Stimulated activated CD8-positive, alpha-beta memory T cell treated with anti-CD3 and anti-CD28 coated beads, Interleukin-7, amount 100 ng/mL, for 24 hours (primary cell): Measurements from ENCODE around the gene MEAK7.

ENCODE experiments used
- DNase-seq: peaks from one replicate; pipeline ENCODE4 v3.0.0-alpha.2; 2020; ENCODE audit warnings: low read depth

Gene MEAK7

DNA sequence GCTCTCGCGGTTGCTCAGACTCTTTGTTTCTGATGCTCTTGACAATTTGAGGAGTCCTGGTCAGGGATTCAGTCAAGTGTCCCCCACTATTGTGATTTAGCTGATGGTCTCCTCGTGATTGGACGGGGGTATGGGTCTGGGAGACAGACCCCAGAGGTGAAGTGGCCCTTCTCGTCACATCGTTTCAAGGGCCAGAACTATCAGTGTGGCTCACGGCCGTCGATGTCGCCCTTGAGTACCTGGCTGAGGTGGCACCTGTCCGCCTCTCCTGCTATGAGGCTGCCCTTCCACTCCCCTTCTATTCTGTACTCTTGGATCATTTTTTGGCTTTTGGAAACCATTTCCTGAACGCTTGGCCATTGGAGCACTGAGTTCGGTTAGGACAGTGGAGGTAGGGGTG, 7.4 kb upstream of the MEAK7 start:
- DNase-seq = no peak

DNA sequence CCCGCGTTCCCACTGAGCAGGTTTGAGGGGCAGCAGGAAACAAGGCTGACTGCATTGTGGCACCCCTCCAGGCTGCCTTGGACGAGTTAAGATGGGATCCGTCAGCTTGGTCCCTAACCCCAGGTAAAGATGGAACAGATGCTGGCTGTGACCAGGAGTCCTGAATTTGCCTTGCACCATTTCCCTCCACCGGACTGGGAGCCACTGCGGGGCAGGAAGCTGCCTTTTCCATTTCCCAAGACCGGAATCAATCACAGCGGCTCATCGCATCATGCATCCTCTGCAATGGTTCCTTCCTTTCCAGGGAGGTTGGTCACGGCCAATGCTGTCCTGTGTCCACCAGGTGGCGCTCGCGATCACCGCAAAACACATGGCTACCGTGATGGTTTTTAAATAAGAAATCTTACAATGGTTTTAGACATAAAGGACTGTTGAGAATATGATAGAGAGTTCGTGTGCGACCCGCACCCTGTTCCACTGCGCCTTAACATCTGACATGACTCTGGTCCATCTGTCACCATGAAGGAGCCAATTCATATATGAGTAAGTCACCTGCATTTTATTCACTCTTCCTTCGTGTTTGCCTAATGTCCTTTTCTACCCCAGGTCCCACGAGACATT, 6.8 kb upstream of the MEAK7 start:
- peak; percentile 67 for DNase-seq

DNA sequence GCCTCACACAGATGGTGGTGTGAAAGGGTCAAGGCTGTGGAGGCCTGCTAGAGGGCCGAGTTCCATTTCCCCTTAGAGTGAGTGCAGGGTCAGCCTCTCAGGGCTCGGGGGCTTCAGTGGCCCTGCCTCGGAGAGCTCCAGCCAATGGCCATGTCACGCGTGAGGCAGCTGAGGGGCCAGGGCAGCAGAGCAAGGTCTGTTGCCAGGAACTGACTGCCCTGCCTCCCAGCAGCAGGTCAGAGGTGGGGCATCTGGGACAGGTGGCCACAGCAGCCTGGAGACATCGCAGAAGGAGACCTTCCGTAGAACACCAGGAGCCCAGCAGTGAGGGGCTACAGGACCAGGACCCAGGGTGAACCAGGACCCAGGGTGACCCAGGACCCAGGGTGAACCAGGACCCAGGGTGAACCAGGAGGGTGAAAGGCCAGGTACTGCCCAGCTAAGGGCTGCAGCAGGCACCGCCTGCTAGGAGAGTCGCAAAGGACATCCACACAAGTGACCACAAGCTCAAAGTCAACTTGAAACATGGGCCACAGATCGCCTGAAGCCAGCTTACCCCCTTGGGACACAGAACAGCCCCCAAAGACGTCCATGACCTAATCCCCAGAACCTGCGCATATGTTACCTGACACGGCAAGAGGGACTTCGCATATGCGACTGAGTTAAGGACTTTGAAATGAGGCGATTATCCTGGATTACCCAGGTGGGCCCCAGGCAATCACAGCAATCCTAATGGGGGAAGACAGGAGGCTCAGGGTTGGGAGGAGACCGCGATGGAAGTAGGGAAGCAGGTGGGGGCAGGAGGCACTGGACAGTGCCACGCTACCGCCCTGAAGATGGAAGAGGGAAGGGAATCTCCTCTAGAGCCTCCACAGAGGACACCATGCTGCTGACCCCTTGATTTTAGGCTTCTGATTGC, 4.8 kb upstream of the MEAK7 start:
- DNase-seq = no peak

DNA sequence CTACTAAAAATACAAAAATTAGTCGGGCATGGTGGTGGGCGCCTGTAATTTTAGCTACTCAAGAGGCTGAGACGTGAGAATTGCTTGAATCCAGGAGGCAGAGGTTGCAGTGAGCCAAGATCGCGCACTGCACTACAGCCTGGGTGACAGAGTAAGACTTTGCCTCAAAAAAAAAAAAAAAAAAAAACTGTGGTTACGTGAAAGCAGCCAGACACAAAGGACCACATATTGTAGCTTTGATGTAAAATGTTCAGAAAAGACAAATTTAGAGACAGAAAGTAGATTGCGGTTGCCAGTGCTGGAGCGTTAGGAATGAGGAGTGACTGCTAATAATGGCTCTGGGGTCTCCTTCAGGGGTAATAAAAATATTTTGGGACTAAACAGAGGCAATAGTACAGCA, 4.0 kb upstream of the MEAK7 start:
- DNase-seq = no peak

DNA sequence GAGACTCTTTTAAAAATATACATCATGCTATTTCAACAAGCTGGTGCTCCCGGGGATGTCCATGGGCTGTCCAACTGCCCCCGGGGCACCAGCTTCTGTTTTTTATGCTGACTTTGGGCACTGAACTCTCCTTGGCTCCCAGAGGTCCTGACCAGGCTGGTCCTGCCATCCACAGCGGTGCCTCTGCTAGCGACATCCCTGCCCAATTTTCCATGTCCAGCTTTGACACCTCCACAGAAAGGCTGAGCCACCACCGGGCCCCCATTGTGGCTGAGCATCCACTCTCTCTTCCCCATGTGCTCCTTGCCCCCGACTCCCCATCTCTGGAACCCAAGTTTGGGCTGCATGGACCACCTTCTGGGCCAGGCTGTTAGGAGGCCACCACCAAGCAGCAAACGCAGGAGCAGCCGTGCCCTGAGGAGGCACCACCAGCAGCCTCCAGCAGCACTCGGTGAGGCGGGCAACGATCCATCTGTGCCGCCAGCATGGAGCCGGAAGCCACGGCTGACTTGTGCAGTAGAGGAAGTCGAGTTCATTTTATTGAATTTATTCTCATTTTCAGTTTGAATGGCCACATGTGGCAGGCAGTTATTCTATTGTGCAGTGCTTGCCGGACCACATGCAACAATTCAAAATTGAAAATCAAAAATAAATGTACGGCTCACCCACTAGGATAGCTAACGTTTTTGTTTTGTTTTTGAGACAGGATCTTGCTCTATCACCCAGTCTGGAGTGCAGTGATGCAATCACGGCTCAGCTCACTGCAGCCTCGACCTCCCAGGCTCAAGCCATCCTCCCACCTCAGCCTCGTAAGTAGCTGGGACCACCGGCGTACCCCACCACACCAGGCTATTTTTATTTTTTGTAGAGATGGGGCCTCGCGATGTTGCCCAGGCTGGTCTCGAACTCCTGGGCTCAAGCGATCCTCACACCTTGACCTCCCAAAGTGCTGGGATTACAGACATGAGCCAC, 2.8 kb upstream of the MEAK7 start:
- DNase-seq = no peak

DNA sequence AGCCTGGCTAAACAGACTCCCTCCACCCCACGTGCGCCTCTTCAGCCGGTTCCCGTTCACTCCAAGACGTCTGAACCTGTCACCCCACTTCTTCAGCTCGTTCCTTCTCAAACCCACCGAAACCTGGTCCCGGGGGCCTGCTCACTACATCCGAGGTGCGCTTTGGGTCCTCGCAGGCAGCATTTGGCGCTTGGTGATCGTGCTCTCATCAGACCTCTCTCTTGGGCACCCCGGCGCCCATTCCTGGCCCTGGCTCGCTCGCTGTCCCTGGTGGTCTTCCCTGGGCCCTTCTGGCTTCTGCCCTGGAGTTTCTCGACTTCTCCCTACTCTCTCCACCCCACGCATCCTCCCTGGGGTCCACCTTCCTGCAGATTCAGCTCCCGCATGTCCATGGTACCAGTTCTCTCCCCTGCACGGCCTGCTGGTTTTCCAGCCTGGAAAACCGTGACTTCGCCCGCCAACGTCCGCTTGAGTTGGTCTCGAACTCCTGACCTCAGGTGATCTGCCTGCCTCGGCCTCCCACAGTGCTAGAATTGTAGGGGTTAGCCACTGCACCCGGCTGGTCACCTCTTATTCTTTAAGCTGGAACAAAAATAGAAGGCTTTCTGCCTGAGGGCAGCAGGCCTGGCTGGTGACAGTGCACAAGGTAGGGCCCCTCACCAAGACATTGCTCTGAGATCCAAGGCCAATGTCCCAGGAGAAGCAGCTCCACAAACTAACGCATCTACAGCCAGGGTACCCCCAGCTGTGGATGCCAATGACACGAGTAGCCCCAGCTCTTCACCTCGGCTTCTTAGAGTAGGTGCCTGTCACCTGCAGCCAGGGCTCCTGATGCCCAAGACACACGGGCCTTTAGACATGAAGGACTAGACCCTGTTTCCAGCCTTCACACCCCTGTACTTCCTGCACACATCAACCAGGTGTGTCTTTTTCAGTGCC, 1.1 kb upstream of the MEAK7 start:
- no peak for DNase-seq

DNA sequence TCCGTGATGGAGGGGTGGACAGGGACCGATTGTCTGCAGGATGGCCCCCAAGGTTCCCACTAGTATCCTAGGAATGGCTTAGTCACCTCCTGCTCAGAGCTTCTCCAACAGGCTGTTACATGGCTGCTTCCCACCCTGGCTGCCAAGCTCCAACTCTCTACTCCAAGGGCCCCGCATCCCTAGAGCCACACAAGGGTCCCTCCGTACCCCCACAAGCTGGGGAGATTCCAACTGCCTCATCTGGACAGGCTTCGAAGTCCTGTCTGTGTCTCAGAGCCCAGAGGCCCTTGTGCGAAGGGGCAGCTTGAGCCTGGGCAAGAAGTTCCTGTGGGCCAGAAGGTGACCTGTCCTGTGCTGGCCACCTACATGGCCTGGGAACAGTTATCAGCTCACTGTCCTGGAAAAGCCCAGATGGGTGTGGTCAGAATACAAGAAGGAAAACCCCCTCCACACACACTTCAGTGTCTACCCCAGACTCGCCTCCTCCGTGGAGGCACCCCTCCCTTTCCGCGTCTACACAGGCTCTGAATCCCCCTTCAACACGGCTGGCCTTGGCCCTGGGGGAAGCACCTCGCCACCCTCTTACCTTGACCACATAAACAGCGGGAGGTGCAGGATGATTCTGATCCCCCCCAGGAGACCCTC, 586 bp downstream of the MEAK7 start:
- DNase-seq = no peak

DNA sequence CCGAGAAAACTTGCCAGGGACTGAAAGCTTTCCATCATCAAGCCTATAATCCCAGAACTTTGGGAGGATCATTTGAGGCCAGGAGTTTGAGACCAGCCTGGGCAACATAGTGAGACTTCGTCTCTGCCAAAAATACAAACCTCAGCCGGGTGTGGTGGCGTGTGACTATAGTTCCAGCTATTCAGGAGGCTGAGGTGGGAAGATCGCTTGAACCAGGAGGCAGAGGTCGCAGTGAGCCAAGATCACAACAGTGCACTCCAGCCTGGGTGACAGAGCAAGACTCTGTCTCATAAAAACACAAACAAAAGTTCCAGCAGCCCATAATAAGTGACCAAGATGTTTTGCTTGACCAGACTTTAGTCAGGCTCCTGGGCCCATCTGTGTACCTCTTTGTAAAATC, 1.9 kb downstream of the MEAK7 start:
- DNase-seq = no peak

DNA sequence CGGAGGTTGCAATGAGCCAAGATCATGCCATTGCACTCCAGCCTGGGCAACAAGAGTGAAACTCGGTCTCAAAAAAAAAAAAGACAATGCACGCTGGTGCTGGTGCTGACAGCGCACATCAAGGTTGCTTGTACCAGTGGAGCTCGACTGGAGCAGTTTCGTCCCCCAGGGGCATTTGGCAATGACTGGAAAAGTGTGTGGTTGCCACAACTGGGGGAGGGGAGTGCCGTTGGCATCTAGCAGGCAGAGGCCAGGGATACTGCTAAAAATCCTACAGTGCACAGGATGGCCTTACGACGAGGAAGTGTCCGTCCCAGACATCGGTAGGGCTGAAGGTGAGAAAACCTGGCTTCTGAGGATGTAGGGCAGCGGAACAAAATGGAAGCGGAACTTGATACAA, 2.4 kb downstream of the MEAK7 start:
- DNase-seq = no peak

DNA sequence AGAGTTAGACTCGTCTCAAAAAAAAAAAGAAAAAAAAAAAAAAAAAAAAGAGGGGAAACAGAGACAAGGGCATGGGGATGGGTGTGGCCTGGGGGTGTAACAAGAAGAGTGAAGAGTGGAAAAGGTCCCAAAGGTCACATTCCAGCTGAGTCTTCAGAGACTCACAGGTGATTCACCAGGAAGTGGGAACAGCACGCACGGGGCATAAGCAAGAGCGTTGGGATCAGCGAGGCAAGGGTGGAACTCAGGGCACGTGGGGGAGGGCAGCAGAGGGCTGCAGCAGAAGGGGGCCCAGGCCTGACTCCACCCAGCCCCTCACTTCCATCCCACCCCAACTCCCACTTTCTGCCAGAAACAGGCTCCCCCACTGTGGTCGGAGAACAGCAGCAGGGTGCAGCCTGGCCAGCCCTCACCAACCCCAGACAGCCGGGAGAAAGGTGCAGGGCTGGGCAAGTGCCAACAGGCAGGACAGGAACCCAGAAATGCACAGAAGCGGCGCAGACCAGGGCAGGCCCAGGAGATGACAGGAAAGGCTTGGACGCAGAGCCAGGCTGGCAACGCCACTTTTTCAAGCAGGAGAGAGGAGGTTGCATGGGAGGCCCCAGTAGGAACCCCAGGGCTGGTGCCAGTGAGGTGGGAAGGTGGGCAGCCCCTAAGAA, 3.3 kb downstream of the MEAK7 start:
- DNase-seq = no peak

DNA sequence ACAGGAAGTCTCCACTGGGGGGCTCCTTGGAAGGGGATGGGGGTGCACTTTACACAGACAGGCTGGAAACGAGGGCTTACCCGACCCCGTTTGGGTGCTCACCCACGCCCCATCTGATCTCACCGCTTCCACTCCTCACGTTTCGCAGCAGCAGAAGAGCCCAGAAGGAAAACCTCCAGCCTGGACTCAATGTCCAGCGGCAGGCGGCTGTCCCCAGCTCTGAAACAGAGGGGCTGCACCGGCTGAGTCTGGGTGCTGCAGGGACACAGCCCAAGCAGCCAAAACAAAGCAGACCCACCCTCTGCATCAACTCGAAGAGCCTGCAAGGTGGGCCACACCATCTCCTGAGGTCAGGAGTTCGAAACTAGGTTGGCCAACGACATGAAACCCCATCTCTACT, 3.9 kb downstream of the MEAK7 start:
- no peak for DNase-seq

DNA sequence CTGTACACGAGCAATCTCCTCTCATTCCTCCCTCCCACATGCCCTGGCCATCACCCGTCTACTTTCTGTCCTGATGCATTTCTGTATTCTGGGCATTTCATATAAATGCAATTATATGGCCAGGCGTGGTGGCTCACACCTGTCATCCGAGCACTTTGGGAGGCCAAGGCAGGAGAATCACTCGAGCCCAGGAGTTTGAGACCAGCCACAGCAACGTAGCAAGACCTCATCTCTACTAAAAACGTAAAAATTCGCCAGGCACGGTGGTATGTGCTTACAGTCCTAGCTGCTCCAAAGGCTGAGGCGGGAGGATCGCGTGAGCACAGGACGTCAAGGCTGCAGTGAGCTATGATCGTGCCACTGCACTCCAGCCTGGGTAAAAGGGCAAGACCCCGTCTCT, 4.8 kb downstream of the MEAK7 start:
- no peak for DNase-seq

DNA sequence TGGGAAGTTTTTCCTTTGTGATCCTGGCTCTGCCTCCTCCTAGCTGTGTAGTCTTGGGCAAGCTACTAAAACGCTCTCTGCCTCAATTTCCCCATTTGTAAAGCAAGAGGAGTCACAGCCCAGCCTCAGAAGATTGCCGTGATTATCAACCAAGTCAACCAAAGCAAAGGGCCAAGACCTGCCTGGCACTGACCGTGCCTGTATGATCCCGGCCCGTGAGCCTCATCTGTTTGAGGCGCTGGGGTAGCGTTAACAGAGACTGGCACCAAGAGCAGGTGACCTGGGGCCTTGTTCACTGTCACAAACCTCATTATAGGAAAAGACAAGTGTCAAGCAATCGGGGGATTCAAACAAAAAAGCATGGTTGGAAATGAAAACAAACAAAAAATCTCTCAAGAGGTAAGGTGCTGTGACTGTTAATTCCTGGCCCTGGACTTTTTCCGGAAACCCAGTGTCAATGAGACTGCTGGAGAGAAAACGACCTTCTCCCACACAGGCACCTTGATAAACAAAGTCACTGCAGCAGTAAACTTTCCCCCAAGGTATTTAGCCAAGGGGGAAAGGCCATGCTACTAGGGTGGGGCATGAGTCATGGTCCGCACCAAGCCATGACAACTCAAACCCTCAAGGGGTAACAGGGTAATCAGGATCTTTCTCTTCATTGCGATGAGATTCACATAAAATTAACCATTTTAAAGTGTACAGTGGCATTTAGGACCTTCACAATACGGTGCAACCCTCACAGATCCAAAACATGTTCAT, 5.4 kb downstream of the MEAK7 start:
- DNase-seq = no peak

DNA sequence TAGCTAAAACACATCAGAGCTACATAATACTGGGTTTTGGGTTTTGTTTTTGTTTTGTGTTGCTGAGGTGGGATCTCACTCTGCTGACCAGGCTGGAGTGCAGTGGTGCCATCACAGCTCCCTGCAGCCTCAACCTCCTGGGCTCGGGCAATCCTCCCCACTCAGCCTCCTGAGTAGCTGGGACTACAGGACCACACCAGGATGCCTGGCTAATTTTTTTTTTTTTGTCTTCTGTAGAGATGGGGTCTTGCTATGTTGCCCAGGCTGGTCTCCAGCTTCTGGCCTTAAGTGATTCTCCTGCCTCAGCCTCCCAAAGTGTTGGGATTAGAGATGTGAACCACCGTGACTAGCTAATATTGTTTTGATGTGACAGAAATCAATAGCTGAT, 6.2 kb downstream of the MEAK7 start:
- DNase-seq = no peak

DNA sequence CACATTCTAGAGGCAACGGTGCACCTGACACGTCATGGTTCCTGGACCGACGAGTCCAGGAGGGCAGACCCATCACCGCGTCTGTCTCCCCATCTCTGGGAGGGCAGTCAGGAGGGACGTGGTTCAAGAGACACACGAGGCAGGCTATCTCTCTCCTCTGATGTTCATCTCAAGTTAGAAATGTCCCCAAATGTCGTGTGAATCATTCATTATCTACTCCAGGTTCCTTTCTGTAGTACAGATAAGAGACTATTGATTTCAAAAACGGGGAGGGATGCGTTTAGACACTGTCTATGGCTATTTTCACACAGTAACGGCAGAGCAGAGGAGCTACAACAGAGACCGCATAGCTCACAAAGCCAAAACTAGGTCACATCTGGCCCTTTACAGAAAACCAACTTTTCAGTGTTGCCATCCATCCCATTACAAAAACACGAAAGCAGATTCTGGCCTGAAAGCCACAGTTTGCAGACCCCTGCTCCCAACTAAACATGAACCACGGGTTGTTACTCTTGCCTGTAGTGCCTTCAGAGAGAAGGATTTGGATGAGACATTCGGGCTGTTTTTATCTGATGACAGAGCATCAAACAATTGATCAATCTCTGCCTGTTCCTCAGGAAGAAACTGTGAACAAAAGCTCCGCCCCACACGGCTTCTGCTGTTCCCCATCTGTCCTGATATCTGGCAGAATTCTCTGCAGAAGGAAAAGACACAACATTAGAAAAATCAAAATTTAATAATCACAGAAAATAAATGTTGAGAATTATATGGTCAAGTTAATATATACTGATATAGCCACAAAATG, 6.8 kb downstream of the MEAK7 start:
- DNase-seq = no peak

DNA sequence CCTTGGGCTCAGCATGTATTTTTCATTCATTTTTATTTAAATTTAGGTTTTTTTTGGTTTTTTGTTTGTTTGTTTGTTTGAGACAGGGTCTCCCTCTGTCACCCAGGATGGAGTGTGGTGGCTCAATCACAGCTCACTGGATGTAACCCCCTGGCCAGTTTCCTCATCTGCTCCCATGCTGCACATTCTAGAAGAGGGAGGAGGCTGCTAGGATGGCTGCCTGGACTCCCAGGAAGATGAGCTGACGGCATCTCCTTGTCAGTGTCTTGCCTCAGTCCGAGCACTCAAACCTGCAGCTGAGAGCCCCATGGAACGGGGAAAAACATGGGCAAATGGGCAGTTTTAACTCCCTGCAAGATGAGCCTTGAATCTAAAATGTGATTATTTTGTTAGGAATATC, 7.5 kb downstream of the MEAK7 start:
- DNase-seq = no peak

DNA sequence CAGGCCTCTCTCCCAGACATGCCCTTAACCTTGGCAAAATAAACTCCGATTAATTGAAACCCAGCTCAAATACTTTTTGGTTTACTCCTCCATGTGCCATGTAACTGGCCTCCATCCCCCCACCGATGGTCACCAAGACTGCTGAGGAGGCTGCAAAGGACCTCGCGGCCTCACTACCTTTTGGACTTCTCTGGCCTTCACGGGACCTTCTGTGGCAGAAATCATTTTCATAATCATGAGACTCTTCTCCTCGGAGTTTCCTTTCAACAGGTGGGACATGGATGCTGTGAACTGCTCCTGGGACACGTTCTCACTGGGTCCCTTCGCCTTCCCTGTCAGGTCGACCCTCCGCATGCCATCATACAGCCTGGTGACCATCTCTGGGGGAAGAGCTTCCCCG, 9.0 kb downstream of the MEAK7 start:
- no peak for DNase-seq

DNA sequence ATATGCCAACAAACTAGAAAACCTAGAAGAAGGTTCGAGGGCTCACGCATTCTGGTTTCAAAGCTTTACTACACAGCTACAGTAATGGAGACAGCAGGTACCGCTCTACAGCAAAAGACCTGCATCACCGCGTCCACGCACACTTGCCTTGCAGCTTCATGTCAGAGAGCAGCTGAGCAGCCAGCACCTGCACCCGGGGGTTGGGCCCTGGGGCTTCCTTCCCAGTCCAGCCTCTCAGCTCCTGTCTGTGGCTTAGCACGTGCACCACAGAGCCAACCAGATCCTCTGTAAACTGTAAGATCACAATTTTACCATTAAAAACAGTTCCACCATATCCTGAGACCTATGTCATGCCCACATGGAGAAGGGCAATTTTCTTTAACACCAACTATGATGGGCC, 15.3 kb downstream of the MEAK7 start:
- no peak for DNase-seq

DNA sequence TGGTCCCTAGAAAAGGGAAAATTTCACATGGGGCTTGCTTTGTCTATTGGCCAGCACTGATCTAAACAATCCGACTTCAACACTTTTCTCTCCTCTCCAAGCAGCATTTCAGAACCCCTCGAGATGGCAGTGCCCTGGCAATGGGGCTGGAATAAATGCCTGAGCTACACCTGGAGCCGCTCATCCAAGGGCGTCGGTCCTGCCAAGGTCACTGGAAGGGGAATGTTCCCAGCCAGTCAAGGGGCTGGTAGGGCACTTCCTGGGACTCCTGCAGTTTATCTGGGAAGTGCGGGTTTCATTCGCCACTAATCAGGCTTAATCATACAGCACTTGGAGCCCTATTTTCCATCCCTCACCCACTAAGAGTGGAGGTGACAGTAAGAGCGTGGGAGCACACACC, 17.1 kb downstream of the MEAK7 start:
- no peak for DNase-seq
